ENCODE data around the gene ATP6V0D1.

Gene ATP6V0D1

DNA sequence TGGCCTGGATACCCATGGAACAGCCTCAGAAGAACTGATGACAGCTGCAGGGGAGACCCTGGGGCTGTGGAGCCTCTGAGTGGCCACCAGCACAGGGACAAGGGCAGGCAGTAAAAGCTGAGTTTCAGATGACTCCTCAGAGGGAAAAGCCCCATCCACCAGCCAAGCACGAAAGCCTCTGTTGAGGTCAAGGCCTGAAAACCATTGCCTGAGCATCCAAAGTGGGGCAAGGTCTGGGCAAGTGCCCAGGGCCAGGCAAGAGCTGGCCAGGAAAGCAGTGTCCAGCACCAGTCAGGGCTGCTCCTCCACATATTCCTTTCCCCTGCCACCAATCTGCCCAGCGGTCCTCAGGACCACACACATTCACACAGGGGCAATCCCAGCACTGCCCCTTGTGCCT lies 16.4 kb downstream of the ATP6V0D1 start:
- DNase-seq (ENCODE audit: low read depth) = no peak

DNA sequence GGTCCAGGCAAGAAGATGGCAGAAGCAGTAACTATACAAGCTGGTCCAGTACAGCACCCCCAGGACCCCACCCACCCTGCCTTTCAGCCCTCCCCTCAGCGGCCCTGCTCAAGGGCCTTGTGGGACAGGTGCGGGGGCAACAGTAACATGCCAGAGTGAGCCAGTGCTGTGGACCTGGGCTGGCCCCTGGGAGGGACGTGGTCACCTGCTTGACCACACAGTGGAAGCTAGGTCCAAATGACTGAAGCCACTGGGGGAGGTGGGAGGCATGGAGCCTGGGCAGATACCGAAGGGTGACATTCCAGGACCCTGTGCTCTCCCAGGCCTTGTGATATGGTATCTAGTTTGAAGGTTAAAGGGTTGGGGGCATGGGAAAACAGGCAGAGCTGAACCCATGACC lies 17.3 kb downstream of the ATP6V0D1 start:
- H3K4me3 ChIP-seq (ENCODE audit: low read depth, low read length) = no peak overlapping the region
- no peak for DNase-seq (ENCODE audit: low read depth)
- TF ChIP-seq, protein P1, sequence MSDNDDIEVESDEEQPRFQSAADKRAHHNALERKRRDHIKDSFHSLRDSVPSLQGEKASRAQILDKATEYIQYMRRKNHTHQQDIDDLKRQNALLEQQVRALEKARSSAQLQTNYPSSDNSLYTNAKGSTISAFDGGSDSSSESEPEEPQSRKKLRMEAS (IDR thresholded peaks at IDR 0.05; ENCODE audit: low read depth, low read length) = no peak
- TF ChIP-seq, protein P2, sequence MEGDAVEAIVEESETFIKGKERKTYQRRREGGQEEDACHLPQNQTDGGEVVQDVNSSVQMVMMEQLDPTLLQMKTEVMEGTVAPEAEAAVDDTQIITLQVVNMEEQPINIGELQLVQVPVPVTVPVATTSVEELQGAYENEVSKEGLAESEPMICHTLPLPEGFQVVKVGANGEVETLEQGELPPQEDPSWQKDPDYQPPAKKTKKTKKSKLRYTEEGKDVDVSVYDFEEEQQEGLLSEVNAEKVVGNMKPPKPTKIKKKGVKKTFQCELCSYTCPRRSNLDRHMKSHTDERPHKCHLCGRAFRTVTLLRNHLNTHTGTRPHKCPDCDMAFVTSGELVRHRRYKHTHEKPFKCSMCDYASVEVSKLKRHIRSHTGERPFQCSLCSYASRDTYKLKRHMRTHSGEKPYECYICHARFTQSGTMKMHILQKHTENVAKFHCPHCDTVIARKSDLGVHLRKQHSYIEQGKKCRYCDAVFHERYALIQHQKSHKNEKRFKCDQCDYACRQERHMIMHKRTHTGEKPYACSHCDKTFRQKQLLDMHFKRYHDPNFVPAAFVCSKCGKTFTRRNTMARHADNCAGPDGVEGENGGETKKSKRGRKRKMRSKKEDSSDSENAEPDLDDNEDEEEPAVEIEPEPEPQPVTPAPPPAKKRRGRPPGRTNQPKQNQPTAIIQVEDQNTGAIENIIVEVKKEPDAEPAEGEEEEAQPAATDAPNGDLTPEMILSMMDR (IDR thresholded peaks at IDR 0.05; ENCODE audit: low read depth, low read length) = no peak
- TF ChIP-seq MYC (IDR thresholded peaks at IDR 0.05; ENCODE audit: low read depth, low read length) (no peak), POLR2A (IDR thresholded peaks at IDR 0.05; ENCODE audit: extremely low read depth, insufficient read length) (no peak)

More for the DNA sequence above, 16.4 kb downstream of the ATP6V0D1 start:
- no peak for TF ChIP-seq MYC (IDR thresholded peaks at IDR 0.05; ENCODE audit: low read depth, low read length)
- TF ChIP-seq, protein P1 (IDR thresholded peaks at IDR 0.05; ENCODE audit: low read depth, low read length) = no peak
- no peak for TF ChIP-seq POLR2A (IDR thresholded peaks at IDR 0.05; ENCODE audit: extremely low read depth, insufficient read length)
- TF ChIP-seq, protein P2 (IDR thresholded peaks at IDR 0.05; ENCODE audit: low read depth, low read length) = no peak
- H3K4me3 ChIP-seq (ENCODE audit: low read depth, low read length) = no peak overlapping the region

DNA sequence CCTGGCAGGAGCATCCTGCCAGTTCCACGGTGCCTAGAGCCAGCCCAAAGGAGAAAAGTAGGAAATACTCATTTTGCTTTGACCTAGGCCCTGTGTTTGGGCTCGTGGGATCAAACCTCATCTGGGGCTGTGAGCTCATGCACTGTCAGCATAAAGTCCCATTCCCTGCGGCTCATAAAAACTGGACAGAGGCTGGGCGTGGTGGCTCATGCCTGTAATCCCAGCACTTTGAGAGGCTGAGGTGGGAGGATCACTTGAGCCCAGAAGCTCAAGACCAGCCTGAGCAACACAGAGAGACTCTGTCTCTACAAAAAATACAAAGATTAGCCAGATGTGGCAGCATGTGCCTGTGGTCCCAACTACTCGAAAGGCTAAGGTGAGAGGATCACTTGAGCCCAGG lies 17.9 kb downstream of the ATP6V0D1 start:
- no peak overlapping the region for H3K4me3 ChIP-seq (ENCODE audit: low read depth, low read length)
- no peak for TF ChIP-seq MYC (IDR thresholded peaks at IDR 0.05; ENCODE audit: low read depth, low read length)
- TF ChIP-seq, protein P2 (IDR thresholded peaks at IDR 0.05; ENCODE audit: low read depth, low read length) = no peak
- TF ChIP-seq POLR2A (IDR thresholded peaks at IDR 0.05; ENCODE audit: extremely low read depth, insufficient read length) = no peak
- TF ChIP-seq, protein P1 (IDR thresholded peaks at IDR 0.05; ENCODE audit: low read depth, low read length) = no peak
- DNase-seq (ENCODE audit: low read depth) = no peak

DNA sequence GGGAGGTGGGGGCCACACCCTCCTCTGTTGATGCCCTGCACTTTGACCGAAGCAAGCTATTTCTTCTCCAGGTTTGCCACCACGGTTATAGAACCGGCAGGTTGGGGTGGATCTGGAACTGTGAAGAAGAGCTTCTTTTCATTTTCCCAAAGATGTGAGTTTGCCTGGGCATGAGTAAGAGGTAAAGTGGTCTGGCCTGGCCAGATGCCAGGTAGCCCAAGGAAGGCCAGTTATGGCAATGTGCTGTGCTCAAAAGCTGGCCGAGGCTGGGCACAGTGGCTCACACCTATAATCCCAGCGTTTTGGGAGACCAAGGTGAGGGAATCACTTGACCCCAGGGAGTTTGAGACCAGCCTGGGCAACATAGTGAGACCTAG lies 18.7 kb downstream of the ATP6V0D1 start:
- DNase-seq (ENCODE audit: low read depth) = no peak
- TF ChIP-seq POLR2A (IDR thresholded peaks at IDR 0.05; ENCODE audit: extremely low read depth, insufficient read length) (no peak), MYC (IDR thresholded peaks at IDR 0.05; ENCODE audit: low read depth, low read length) (no peak)
- TF ChIP-seq, protein P1 (IDR thresholded peaks at IDR 0.05; ENCODE audit: low read depth, low read length) = no peak
- TF ChIP-seq, protein P2 (IDR thresholded peaks at IDR 0.05; ENCODE audit: low read depth, low read length) = no peak
- H3K4me3 ChIP-seq (ENCODE audit: low read depth, low read length) = no peak overlapping the region

DNA sequence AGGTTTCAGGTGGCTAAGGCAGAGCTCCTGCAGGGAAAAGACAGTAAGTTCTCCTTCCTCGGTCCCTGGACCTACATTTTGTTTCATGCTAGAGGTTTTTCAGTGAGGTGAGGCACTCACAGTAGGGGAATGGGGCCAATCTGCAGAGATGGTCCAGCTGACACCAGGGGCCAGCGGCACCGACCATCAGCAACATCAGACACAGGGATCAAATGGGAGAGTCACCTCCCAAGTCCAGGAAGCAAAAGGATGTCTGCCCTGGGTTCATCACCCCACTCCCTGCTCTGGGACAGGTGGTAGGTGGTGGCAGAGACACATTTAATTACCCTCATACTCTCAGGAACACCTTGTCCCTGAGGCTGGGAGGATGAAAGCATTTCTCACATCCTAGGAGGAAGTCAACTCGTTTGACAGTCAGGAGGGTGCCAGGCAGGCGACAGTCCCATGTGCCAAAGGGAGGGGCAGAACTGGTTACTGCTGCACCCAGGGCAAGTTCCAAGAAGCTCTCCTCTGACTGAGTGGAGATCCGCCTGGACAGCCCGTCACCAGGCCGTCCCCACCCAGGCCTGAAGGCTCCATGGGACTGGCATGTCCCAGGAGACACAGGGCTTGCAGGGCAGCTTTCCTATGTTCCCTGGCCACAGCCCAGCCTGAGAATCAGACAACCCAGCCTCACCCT lies 19.2 kb downstream of the ATP6V0D1 start:
- no peak for DNase-seq (ENCODE audit: low read depth)
- TF ChIP-seq, protein P2 (IDR thresholded peaks at IDR 0.05; ENCODE audit: low read depth, low read length) = no peak
- TF ChIP-seq, protein P1 (IDR thresholded peaks at IDR 0.05; ENCODE audit: low read depth, low read length) = no peak
- TF ChIP-seq MYC (IDR thresholded peaks at IDR 0.05; ENCODE audit: low read depth, low read length) (no peak), POLR2A (IDR thresholded peaks at IDR 0.05; ENCODE audit: extremely low read depth, insufficient read length) (no peak)
- H3K4me3 ChIP-seq (ENCODE audit: low read depth, low read length) = no peak overlapping the region

Measured in NB4 (cell line).